Endometrial microvascular endothelial cells (primary cell): ENCODE measurements around the gene AOC2. TPM values are rescaled to one million over a fixed set of nuclear protein-coding genes. Genes with fewer than 3 reads are reported as not detected.

Source experiments
- in situ Hi-C: cut with HindIII; loops from 2 replicates; pipeline ENCODE4 v1.10.0; 2017; ENCODE audit warnings: low sequenced_read_pairs, low pct_unique_long_range_greater_than_20kb; ENCODE audit errors: inconsistent ontology term
- total RNA-seq: library from RNA; depleted of rRNA; stranded (reverse); fragments of >200 nt; gene quantifications from one replicate; pipeline ENCODE4 v1.2.3, GENCODE V29; 2015; ENCODE audit errors: inconsistent ontology term

AOC2 gene
- 0.09 TPM for total RNA-seq

DNA sequence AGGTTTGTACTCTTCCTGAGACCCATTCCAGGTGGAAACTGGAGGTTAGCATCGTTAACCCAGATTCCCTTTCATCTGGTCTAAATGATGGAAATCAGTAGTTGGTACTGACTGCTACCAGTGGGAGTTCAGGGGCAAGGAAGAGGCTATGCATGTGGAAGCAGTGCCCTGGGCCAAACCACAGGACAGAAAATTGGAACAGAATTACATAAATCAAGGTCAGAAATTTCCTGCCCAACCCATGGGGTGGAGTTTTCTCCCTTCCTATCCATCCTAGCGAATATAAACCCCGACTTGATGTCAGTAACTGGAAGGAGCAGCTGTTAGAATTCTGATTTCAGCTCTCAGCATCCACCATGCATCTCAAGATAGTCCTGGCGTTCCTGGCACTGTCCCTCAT, at the start of gene AOC2:
Gene AOC2, plus strand, starts transcription at position 310 of the 400 bp plus-strand sequence. Its CDS starts 47 bp downstream, at position 357.
- in situ Hi-C loops: no loop called here

DNA sequence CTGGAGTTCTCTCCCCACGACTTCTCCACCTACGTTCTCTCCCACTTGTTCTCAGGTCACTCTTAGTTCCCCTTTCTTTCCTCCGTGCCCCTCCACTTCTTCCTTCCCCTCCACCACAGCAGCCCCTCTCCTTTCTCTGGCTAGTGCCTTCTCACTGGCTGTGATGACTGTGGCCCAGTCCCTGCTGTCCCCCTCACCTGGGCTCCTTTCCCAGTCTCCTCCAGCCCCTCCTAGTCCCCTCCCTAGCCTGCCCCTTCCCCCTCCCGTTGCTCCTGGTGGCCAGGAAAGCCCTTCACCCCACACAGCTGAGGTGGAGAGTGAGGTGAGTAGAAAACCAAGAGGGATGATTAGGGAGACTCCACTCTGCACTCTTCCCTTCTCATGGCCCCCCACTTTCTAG, 49.3 kb upstream of the AOC2 start:
- in situ Hi-C loops: no loop called here

DNA sequence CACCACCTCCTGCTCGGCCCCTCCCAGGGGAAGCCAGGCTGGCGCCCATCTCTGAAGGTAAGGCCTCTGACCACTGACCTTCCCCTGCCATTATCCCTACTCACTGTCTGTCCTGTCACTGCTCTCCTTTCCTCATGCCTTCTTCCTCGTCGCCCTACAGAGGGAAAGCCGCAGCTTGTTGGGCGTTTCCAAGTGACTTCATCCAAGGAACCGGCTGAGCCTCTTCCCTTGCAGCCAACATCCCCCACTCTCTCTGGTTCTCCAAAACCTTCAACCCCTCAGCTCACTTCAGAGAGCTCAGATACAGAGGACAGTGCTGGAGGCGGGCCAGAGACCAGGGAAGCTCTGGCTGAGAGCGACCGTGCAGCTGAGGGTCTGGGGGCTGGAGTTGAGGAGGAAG, 48.9 kb upstream of the AOC2 start:
- in situ Hi-C loops: no loop called here

DNA sequence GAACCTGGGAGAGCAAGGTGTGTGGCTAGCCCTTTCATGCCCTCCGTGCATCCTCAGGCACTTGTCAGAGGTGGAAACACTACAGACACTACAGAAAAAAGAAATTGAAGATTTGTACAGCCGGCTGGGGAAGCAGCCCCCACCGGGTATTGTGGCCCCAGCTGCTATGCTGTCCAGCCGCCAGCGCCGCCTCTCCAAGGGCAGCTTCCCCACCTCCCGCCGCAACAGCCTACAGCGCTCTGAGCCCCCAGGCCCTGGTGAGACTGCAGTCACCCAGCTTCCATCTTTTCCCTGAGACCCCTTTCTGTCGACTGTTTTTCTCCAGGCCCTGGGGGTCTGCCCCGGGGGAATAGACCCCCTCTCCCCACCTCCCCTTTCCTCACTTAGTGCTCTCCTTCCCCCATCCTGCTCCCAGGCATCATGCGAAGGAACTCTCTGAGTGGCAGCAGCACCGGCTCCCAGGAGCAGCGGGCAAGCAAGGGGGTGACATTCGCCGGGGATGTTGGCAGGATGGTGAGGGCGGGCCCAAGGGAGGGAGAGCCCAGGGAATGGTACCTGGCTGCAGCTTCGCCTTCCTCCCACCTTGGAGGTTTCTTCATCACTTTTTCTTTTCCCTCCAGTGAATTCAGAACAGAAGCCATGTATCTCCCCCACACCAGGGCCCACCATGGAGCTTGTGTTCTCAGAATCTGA, 48.2 kb upstream of the AOC2 start:
- in situ Hi-C loops: no loop called here

DNA sequence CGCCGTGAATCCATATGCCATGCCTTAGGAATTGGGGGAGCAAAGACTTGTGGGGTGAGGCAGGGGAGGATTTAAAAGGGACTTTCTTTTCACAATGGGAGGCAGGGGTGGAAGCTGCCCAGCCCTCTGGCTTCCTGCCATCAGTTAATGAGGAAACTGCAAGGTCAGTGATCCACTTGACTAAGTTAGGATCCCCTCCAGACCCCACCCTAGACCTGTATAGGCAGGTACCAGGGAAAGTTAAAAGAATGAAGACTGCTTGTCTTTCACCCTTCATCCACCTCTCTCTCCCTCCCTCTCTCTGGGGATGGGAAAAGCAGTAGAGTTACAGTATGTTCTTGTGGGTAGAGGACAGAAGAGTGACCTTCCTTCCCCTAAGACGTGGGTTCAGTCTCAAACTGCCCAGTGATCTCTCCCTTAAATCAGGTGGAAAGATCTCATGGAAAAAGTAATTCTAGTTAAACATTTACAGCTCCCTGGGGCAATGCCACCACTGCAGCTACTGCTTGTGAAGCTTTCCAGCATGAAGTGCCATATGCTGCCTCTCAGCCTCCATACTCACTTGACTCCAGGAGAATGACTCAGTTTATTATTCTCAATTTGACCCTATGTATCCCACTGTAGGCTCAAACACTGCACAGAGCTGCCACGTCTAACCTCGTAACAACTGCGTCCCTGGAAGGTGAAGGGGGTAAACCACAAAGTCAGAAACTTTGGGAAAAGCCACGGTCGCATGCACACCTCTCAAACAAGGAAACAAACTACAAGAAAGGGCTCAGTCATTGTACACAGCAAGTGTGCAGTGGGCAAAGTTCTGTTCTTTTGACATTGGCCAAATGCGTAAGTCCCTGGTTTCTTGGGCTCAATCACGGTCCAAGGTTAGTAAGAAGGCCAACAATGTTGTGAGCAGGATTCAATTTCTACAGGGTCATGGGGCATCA, 47.0 kb upstream of the AOC2 start:
- in situ Hi-C loops: no loop called here

- in situ Hi-C loops: no loop called here
These were observed 46.4 kb upstream of the AOC2 start for GRCh38 chr17:42798011-42798382.

- in situ Hi-C loops: no loop called here
These were observed 45.7 kb upstream of the AOC2 start, which contains the start of the genes CNTD1 and COA3 for GRCh38 chr17:42798383-42799380. TSS of gene CNTD1 (plus strand) at chr17:42798861. CDS start at chr17:42799068, 207 bp downstream. TSS of gene COA3 (minus strand) at chr17:42798704. CDS start at chr17:42798681, 23 bp downstream.

- in situ Hi-C loops: no loop called here
These were observed 41.1 kb upstream of the AOC2 start for GRCh38 chr17:42803074-42803883.

GRCh38 chr17:42804918-42805367, 39.4 kb upstream of the AOC2 start:
- in situ Hi-C loops: no loop called here

GRCh38 chr17:42806249-42806648, 38.1 kb upstream of the AOC2 start:
- in situ Hi-C loops: no loop called here

- in situ Hi-C loops: no loop called here
These were observed 35.1 kb upstream of the AOC2 start for GRCh38 chr17:42809250-42809649.

DNA sequence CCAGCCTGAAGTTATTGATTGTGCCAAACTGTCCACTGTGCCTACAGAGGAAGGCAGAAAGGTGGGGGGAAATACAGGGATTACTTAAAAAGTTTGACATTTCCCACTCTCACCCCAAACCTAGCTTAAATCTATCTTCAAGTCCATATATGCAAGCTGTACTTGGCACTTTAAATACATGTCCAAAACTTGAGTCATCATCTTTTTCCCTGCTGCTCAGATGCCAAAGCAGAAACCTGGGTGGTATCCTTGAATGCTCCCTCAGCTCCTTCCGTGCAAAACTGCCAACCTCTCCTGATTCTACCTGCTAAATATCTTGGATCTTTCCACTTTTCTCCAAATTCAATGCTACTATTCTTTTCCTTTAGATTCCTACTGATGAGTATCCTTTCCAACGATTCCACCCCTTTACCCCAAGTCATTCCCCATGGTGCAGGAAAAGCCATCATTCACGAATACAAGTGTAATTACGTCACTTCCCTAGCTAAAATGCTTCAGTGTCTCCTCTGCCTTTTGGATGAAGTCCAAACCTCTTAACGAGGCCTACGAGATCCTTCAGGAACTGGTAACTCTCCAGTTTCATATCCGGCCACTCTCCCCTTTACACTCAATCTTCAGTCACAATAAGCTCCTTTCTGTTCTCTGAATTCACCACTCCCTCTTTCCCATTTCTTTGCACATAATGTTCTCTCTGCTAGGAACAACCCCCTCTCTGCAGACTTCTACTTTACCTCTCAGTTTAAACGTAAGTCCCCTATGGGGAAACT, 29.6 kb upstream of the AOC2 start:
- in situ Hi-C loops: no loop called here

DNA sequence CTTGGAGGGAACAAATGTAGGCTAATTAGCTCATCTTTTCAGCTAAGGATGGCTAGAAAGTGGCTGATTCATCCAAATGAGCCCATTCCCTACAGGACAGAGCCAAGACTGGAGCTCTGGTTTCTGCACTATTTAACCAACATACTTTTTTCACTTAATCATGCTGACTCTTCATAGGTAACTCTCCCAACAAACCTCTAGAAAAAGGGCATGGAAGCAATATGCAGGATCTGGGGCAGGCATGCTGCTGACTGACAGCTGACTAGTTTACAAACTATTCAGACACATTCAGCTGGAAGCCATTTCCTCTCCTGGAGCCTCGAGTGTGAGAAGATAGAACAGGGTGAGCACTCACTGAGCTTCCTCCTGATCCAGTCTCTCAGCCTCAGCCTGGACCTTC, 26.5 kb upstream of the AOC2 start:
- in situ Hi-C loops: no loop called here

DNA sequence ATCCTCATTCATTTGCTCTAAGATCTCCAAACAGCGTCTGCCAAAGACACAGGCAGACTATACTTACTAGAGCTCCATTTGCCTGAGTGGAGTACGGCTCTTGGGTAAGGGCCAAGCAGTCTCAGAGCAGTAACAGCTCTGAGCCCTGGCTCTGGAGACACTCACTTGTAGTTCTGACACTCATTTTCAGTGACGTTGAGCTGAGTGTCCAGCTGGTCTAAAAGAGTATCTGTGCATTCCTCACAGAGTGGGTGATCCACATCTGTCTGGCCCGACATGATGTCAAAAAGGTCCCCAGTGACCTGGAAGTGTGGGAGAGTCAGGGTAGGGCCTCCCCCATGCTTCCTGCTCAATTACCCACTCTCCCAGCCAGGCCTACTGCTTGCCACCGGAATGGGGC, 26.0 kb upstream of the AOC2 start:
- in situ Hi-C loops: no loop called here

GRCh38 chr17:42819939-42820535, 24.3 kb upstream of the AOC2 start:
- in situ Hi-C loops: no loop called here

DNA sequence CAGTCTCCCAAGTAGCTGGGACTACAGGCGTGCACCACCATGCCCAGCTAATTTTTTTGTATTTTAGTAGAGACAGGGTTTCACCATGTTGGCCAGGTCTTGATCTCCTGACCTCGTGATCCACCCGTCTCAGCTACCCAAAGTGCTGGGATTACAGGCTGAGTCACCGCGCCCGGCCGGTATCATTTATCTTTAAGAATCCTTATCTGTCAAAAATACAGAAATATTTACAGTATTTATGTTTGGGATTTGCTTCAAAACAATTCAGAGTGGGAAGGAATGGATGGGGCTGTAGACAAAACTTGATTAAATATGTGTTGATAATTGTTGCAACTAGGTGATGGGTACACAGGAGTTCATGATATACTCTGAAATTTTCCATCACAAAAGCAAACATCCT, 23.2 kb upstream of the AOC2 start:
- in situ Hi-C loops: no loop called here

DNA sequence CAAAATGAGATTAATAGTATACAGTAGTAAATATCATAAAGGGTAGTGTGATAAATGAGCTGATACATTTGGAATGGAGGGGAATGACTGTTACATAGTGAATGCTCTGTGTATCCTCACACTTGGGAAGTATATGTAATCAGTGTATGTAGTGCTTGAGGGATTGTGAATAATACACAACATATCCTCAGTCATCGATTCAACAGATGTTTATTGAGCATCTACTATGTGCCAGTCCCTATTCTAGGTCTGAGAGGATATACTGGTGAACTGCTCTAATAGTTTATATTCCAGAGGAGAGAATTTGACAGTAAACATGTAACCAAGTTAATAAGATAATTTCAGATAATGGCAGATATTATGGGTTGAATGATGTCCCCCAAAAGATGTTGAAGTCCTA, 16.9 kb upstream of the AOC2 start:
- in situ Hi-C loops: no loop called here
